SW480 (cell line): ENCODE data around the gene ASIC2.

Source experiments
- DNase-seq: peaks from one replicate; pipeline ENCODE4 v3.0.0-alpha.2; 2016; ENCODE audit warnings: low spot score

The ASIC2 gene

DNA sequence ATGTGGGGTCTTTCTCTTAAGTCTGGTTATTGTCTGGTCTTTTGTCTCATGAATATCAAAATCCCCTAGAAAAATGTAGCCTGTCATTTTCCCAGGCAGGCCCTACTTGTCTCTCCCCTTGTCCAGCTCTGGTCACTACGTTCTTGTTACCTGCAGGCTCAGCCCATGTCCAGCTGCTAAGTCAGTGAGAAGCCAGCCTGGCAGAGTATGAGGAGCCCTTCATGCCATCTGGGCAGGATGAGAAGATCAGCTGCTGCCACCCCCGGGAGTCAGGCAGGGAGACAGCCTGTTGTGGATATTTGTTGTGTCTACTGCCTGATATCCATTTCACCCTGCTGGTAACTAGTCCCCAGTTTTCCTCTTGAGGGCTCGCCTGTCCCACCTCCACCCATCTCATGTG is 88.9 kb downstream of the ASIC2 start:
- no peak for DNase-seq

DNA sequence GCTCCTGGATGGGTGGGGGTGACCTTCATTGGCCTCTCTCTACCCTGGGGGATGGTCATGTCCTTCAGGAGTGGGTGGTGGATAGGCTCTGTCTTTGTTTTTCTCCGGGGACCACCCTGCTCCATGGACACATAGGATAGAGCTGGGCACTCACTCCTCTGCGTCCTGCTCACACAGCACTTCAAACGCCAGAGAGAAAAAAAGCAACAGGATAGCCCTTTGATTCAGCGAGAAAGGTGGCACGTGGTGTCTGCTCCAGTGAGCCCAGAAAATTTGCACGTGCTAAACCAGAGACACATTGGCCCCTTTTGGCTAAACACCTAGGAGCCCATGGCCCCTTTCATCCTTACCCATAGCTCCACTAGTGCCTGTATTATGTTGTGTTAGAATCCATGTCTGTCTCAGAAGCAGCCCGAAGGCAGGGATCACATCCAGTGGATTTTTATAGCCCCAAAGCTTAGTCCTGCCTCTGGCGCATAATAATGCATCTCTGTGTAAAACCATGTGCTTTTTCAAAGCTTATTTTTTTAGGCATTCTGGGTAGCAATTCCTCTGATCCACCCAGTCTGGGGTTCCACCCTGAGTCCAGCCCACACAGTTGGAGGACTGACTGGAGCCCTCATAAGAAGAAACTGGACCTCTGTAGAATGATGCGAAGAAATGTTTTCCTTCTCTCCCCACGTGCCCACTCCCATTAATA is 90.1 kb downstream of the ASIC2 start:
- no peak for DNase-seq

DNA sequence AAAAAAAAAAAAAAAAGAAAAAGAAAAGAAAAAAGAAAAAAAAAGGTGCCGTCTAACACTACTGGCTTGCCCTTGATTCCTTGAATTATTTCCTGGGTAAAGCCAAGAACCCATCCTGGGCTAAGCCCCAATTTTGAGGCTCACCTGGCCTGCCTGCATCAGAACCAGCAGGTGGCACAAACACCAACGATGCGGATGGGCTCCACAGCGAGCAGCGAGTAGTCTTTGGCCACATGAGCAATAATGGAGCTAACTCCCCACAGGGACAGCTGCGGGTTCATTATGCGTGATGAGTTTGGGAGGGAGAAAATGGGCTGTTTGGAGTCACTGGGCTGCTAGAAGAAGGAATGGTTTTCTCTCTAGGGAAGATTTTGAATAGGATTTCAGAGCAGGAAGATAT is 91.1 kb downstream of the ASIC2 start:
- DNase-seq, result peak; percentile 22

DNA sequence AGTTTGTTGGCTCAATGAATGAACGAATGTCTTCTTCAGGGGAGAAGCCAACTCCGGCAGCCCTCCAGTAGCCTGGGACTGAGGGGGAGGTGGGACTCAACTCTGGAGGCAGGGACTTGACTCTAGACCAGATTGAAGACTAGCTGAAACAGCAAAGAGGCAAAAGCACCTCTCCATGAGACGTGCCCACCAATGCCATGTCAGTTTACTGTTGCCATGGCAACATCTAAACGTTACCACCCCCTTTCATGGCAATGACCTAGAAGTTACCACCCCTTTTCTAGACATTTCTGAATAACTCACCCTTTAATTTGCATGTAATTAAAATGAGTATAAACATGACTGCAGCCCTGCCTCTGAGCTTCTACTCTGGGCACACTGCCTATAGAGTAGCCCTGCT is 91.8 kb downstream of the ASIC2 start:
- DNase-seq, result no peak

DNA sequence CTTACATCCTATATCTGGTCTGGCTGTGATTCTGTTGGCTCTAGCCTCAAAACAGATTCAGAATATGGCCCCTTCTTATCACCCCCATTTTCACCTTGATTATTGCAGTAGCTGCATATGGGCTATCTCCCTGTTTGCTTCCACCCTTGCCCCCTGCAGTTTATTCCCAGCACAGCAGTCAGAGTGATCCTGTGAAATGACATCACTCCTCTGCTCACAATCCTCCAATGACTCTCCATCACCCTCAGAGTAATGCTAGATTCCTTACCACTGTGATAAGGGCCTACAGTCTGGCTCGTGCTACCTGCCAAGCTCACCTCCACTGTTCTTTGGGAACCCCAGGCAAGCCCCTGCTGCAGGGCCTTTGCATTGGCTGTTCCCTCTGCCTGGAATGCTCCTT is 92.5 kb downstream of the ASIC2 start:
- DNase-seq, result peak; percentile 25

DNA sequence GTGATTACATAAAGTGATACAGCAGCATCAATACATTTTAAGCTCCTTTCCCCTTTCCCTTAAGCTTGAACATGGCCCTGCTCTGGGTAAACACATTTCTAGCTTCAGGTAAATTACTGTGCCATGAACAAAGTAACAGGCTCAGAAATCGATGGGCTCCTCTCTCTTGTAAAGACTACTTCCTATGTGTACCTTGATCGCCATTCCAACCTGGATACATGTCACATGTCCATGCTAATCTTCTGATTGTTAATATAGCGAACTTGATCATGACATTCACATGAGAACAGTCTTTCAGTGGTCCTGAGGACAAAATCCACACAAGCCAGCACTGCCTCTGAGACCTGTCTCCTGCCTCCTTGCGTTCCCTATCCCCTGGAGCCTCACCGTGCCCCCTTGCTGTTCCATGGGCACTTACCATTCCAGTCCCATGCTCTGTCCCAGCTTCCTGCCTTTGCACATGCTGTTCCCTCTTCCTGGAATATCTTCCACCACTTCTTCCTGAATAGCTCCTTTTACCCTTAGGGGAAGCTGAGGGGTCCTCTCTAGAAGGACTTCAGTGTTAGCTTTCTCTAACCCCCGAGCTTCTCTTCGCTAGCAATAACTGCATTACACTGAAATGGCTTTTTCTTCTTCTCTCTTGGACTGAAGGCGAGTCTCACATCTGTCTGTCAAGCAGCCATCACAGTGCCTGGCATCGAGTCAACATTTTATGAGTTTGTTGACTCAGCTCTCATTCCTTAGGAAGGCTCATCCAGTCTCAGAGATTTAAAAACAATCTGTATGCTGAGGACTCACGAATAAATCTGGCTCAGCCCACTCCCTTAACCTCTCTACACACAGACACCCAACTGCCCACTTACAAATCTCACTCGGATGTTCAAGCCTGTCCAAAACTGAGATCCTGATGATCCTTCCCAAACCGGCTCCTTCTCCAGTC is 93.3 kb downstream of the ASIC2 start:
- no peak for DNase-seq

DNA sequence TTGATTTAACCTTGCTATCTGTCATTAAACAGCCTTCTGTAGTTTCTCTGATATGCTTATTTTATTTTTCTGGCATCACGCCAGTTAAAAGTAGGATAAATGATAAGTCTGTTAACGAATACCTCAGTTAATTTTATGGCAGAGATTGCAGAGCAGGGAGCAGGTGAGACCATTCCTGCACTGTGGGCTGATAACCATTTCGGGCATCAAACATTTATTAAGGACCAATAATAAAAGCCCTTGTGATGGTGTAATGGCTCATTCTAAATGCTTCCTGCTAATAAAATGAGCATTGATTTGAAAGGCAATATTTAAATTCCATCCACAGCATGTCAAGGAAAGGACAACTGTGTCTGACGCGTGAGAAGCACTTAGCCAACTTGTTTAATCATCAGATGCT is 94.1 kb downstream of the ASIC2 start:
- no peak for DNase-seq

DNA sequence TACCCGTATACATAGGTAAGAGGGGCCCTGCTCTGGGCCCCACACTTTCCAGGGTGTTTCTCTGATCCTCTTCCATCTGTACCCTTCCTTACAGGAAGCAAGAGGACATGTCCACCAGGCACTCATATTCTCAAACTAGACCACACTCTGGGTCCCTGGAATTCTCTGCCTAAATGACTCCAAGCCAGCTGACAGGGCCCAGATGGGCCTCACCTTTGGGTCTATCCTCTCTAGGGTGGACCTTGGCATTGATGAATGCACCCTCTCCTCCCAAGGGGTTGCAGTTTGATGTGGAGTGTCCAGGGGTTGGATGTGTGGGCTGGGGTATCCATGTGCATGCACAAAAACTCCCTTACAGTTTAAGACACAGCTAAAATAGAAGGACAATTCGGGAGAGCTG is 95.8 kb downstream of the ASIC2 start:
- no peak for DNase-seq

DNA sequence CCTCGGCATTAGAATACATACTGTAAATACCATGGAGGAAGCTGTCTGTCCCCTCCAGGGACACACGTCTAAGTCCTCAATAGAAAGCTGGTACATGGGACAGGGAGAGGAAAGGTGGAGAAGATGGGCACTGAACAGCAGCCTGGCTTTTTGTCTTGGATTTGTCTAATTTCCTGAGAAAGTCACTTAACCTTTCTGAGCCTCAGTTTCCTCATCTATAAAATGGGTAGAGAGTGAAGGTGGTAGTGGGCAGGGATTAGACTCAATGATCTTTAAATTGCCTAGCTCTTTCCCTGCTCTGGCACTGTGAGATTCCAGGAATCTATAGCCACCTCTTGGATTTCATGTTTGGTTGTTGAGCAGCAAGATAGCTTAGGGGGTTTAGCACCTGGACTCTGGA is 96.2 kb downstream of the ASIC2 start:
- no peak for DNase-seq

DNA sequence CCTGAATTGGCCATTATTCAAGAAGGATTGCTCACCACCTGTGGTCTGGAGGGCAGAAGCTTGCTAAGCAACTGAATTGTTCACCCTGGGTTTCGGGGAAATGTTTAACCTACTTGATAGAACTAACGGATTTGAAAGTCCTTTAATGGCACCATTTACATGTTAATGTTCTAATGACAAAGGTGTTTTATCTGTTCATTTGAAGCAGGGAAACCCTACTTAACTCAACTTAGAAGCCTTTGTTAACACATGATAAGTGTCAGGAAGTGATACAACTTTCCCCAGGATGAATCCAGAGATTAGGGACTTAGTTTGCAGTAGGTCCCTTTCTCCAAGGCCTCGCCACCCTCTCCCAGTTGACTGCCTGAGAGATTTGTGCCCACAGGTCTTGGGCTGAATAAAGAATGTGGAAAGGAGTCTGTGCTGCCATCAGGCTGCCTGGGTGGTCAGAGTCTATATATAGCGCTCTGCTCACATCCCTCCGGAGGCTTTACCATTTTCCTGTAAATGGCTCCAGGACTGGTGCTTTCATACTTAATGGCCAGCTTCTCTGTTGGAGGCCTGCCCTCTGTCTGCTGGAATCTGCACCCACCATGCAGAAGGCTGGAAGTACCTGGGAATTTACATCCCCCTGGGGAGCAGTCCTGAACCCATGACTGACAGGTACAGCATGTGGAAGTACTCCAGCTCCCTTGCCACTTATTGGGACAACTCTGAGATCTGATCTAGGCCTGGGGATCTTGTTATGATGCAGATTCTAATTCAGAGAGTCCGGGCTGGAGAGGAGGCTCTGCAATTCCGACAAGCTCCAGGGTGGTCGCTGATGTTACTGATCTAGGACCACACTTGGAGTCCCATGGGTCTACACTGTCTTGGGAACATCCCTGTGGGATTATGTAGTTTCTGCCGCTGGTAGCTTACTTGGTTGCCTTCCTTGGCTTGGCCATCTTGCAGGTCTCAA is 99.9 kb downstream of the ASIC2 start:
- no peak for DNase-seq

DNA sequence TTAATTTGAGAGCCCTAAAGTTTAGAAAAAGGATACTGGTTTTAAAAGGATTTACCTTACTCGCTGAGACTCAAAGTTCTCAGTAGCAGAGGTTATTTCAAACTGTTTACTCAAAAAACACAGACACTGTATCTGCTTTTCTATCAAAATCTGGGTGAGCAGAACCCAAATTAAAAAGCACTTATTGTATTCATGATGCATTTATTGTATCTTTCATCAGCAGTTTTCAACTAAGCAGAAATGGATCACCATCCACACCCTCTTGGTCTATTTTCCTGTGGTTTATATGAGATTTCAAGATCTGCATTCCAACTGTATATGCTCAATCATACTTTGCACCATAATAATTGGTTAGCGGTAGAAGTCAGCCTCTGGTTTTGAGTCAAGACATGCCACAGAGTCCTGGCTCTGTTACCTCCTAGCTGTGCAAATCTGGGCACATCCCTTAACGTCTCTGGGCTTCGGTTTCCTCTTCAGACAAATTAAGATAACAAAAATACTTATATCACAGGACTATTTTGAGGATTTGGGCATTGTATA is 109.5 kb downstream of the ASIC2 start:
- no peak for DNase-seq

DNA sequence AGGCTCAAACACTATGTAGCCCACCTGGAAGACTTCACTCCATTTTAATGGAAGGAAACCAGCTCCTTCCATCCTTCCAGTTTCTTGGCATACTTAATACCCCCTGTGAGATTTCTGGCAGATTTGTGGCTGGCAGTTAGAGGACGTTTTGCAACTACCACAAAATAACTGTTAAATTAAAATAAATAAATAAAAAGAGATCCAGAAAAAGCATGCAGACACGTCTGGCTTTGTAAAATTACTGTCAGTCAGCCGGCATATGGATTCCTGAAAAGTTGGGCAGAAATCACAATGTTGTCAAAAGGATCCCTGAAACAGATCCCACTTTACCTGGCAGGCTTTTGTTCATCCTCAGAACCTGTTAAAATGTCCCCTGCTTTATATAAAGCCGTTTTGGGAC is 113.9 kb downstream of the ASIC2 start:
- DNase-seq, result no peak

DNA sequence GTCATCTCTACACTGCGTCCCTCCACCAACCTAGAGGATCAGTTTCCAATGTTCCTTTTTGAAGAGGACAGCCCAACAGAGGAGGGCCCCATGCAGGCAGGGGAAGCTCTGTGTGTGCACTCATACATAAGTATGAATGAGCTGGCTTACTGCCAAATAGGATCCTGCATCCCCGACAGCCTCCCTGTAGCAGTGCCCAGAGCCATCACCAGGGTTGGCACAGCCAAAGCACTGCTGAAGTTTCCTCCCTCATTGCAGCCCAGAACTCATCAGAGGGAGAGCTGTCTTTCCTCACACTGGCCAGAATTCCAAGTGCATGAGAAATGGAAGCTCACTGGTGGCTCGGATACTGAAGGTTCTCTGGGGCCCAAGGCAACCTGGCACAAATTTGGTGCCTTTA is 114.4 kb downstream of the ASIC2 start:
- DNase-seq, result no peak

DNA sequence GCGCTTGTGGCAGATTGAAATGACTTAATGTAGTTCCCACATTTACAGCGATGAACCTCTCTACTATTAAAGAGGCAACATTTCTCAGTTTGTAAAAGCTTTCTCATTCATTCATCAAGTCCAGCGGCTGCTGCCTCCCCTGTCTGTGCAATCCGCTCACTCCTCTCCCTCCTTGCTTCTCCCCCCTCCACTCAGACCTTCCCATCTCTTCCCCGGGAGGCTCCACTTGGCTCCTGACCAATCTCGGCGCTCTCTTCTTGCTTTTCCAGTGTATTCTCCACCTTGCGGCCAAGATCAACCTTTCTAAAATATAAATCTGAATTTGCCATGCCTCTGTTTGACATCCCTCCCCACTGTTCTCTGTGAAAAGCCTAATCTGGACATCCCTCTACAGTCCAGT is 117.5 kb downstream of the ASIC2 start:
- DNase-seq, result no peak

DNA sequence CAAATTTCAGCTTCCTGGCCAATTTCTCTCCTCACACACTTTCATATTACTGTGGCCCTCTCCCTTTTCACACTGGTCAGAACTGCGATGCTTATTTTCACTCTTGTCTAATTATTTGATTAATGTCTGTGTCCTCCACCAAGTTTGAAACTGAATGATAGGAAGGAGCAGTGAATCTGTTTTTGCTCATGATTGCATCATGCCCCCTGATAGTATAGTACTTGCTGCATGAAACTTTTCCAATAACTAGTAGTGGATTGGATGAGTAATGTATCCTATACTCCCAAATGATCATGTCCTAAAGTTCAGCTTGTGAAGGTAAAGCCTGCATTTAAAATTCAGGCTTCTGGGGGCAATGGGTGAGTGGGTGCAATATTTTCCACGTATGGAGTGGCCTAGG is 121.2 kb downstream of the ASIC2 start:
- DNase-seq, result no peak

DNA sequence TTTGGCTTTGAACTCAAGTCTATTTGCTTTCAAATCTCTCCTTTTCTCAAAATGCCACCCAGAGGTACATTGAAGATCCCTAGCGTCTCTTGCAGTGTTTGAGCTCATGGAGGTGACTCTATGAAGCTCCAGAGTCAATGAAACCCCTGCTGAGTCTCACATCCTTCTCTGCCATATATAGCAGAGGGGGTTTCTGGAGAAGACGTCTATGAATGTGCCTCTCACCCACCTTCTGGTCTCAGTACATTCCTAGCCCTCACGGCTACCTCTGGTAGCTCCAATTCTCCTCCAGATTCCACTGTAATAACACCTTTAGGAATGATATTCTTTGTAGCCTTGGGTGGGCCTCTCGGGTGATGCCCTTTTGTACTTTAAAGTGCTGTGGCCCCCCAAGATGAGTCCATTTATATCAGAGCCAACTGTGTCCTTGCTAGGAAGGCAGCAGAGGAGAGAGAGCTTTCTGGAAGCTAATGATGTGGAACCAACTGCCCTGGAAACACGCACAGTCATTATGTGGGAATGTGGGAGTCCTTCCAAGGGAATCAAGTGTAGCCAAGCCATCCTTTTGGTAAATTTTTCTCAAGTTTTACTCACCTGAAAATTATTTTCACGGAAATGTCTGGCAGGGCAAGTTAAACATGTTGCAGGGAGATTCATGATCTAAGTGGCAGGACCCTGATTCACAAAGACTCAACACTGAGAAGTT is 123.4 kb downstream of the ASIC2 start:
- DNase-seq, result no peak

DNA sequence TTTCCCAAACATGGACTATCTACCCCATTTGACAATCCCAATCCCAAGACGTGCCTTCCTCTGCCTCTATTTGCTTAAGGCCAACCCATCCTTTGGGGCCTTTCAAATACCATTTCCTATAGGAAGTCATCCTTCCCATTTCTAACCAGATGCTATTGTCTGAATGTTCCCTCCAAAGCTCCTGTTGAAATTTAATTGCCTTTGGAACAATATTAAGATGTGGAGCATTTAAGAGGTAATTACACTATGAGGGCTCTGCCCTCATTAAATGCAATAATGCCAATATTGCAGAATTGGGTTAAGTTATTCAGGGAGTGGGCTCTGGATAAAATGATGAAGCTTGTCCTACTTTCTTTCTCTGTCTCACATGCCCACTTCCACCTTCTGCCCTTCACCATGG is 125.4 kb downstream of the ASIC2 start:
- DNase-seq, result no peak

DNA sequence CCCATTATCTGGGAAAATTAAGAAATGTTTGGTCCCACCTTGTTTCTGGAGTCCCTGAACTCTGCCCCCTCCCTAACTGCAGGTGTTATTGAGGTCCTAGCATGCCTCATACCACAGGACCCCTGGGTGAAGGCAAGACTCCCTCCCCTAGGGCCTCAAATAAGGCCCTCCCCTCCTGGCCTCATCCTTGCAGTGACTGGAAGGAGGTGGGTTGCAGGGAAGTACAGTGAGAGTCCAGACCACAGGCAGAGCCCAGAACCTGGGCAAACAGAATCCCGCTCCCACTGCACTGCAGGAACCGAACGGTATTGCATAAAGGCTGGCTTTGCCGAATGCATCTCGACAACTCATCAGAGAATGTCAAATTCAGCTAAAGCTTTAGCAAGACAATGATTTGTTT is 126.6 kb downstream of the ASIC2 start:
- no peak for DNase-seq

DNA sequence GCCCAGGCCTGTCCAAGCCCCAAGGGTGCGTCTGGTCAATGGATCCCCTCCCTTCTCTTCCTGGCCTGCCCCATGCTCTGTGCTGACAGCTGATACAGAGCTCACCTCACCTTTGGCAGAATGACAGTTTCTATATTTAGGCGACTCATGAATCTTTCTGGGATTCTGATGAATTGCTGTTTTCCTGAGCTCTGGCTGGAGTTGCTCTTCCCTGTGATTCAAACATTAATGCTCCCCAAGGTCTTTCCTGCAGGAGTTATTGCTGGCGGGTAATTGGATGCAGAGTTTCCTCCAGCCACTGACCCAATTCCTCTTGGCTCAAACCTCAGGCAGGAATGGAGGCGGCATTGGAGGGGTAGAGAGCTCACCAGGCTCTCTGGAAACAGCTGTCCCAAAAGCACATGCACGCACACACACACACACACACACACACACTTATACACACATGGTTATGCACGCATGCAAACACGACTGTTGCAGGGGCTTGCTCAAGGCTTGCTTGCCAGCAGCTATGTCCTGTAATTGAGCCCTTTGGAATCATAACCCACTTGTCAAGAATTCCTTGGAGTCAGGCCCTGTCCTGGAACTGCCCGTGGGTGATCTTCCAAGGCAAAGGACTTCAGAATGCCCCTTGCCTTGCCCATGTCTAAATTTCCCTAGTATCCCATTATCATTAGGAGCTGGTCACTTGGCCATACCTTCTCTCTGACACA is 128.8 kb downstream of the ASIC2 start:
- no peak for DNase-seq

DNA sequence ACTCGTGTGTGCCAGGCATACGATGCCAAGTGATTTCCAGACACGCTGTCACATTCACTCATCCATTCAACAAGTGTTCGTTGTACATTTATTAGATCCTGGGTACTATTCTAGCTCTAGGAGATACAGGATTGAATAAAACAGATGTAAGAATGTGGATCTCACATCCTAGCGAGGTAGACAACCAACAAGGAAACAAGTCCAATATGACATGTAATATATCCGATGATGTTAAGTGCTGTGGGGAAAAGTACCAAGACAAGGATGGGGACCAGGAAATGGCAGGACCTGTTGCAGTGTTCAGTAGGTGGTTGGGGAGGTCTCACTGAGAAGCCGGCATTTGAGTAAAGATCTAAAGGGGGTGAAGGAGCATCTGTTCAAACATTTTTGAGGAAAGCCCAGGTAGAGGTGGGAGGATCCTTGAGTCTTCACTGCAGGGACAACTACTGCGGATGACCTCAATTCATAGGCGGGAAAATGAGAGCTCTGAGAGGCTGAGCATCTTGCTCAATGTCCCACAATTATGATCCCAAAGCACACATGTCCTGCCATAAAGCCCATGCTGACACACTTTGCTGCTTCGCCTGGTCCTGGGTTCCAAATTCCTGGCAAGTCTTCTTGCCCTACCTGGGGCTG is 129.4 kb downstream of the ASIC2 start:
- no peak for DNase-seq
